Retina (tissue), 1 donor: ENCODE measurements around the gene ABCD1.
A peak's percentile ranks its signal among the peaks of the same experiment; 100 is the strongest.
"Not testable (repeated sequence)": the region's sequence is repeated elsewhere in the genome, so short reads cannot be mapped to it uniquely, and the experiment has no call there.

ENCODE experiments used
- DNase-seq: peaks from one replicate; pipeline ENCODE4 v3.0.0-alpha.2; 2016

The ABCD1 gene

GRCh38 chrX:153714256-153714655 lies 10.4 kb upstream of the ABCD1 start:
- DNase-seq: no peak

- no peak for DNase-seq
These were observed 7.2 kb upstream of the ABCD1 start for GRCh38 chrX:153717445-153717844.

GRCh38 chrX:153719238-153719637 lies 5.4 kb upstream of the ABCD1 start:
- no peak for DNase-seq

GRCh38 chrX:153719701-153720100 lies 5.0 kb upstream of the ABCD1 start:
- DNase-seq: no peak

GRCh38 chrX:153722704-153723350 lies 1.8 kb upstream of the ABCD1 start:
- DNase-seq: no peak

GRCh38 chrX:153723351-153724251 lies 1.1 kb upstream of the ABCD1 start:
- DNase-seq: peak; percentile 60

GRCh38 chrX:153725039-153725831 lies 579 bp downstream of the ABCD1 start:
- DNase-seq: no peak

- DNase-seq: no peak
These were observed 1.2 kb downstream of the ABCD1 start for GRCh38 chrX:153725832-153726285.

- peak; percentile 83 for DNase-seq
These were observed 1.8 kb downstream of the ABCD1 start for GRCh38 chrX:153726286-153727122.

GRCh38 chrX:153727123-153727931 lies 2.7 kb downstream of the ABCD1 start:
- no peak for DNase-seq

- no peak for DNase-seq
These were observed 3.4 kb downstream of the ABCD1 start for GRCh38 chrX:153728095-153728494.

GRCh38 chrX:153728951-153729631 lies 4.4 kb downstream of the ABCD1 start:
- DNase-seq: no peak

- not testable (repeated sequence) for DNase-seq
These were observed 5.5 kb downstream of the ABCD1 start for GRCh38 chrX:153730115-153730514.

- DNase-seq: no peak
These were observed 6.6 kb downstream of the ABCD1 start for GRCh38 chrX:153731117-153731844.

- no peak for DNase-seq
These were observed 7.2 kb downstream of the ABCD1 start for GRCh38 chrX:153731845-153732215.

GRCh38 chrX:153732401-153732800 lies 7.7 kb downstream of the ABCD1 start:
- DNase-seq: no peak

- no peak for DNase-seq
These were observed 9.1 kb downstream of the ABCD1 start for GRCh38 chrX:153733651-153734240.

- DNase-seq: no peak
These were observed 10.2 kb downstream of the ABCD1 start for GRCh38 chrX:153734871-153735270.

- DNase-seq: no peak
These were observed 10.6 kb downstream of the ABCD1 start for GRCh38 chrX:153735274-153735673.
